Fibroblast of pulmonary artery (primary cell): ENCODE results near the gene LRMDA.

ENCODE experiments used
- DNase-seq: peaks from one replicate; pipeline ENCODE4 v3.0.0-alpha.2; 2010; ENCODE audit warnings: low read depth
- H3K4me3 ChIP-seq: replicated peaks from 2 replicates; pipeline ENCODE4 v1.5.1; 2011; ENCODE audit warnings: low read depth, mild to moderate bottlenecking, control low read depth, low read length, moderate library complexity
- TF ChIP-seq, protein P1 (sequence below): IDR thresholded peaks from 2 replicates; pipeline ENCODE4 v1.5.1; 2011; ENCODE audit warnings: mild to moderate bottlenecking, control low read depth, low read length, inconsistent platforms; ENCODE audit errors: missing control alignments

Gene LRMDA

GRCh38 chr10:75538144-75538543 is 106.7 kb downstream of the LRMDA start:
- H3K4me3 ChIP-seq = no peak overlapping the region
- TF ChIP-seq, protein P1, sequence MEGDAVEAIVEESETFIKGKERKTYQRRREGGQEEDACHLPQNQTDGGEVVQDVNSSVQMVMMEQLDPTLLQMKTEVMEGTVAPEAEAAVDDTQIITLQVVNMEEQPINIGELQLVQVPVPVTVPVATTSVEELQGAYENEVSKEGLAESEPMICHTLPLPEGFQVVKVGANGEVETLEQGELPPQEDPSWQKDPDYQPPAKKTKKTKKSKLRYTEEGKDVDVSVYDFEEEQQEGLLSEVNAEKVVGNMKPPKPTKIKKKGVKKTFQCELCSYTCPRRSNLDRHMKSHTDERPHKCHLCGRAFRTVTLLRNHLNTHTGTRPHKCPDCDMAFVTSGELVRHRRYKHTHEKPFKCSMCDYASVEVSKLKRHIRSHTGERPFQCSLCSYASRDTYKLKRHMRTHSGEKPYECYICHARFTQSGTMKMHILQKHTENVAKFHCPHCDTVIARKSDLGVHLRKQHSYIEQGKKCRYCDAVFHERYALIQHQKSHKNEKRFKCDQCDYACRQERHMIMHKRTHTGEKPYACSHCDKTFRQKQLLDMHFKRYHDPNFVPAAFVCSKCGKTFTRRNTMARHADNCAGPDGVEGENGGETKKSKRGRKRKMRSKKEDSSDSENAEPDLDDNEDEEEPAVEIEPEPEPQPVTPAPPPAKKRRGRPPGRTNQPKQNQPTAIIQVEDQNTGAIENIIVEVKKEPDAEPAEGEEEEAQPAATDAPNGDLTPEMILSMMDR = no peak
- no peak for DNase-seq

DNA sequence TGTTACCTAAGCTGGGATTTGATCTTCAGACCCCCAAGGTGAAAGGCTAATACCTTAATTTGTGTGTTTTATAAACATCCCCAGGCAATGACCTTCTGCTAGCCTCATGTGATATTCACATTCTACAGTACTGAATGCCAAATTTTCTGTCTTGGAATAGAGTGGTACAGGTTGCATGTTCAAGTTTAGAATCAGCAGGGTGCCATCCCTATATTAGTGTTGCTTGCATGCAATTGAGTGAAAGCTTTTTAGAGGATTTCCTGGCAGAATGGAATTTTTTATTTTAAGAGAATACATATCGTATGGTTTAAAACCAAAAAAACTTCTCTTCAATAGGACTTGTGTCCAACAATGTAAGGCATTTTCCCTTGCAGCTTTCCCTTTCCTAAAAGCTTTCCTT is 107.3 kb downstream of the LRMDA start:
- DNase-seq = no peak
- H3K4me3 ChIP-seq = no peak overlapping the region
- TF ChIP-seq, protein P1 = no peak

GRCh38 chr10:75540357-75540966 is 109.0 kb downstream of the LRMDA start:
- TF ChIP-seq, protein P1 = no peak
- H3K4me3 ChIP-seq = no peak overlapping the region
- DNase-seq = no peak

DNA sequence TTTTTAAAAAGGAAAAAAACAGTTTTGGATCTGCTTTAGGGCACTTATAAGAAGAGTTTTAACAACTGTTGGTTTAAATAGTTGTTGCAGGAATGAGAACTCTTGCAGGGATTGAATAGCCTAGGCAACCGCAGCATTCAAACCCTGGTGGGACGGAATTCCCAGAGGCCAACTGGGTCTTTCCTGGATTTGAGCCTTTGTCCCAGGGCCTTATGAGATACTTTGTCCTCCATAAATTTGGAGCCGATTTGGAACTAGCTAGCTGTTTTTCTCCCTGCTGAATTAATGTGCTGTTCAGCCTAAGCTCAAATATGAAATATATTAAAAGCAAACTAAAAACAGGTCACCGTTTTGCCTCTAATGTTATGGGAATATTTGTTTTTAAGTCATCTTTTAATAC is 109.6 kb downstream of the LRMDA start:
- no peak for DNase-seq
- TF ChIP-seq, protein P1 = no peak

GRCh38 chr10:75541411-75541810 is 110.0 kb downstream of the LRMDA start:
- TF ChIP-seq, protein P1 = no peak
- DNase-seq = no peak

More for the DNA sequence above, 109.6 kb downstream of the LRMDA start:
- H3K4me3 ChIP-seq = no peak overlapping the region

DNA sequence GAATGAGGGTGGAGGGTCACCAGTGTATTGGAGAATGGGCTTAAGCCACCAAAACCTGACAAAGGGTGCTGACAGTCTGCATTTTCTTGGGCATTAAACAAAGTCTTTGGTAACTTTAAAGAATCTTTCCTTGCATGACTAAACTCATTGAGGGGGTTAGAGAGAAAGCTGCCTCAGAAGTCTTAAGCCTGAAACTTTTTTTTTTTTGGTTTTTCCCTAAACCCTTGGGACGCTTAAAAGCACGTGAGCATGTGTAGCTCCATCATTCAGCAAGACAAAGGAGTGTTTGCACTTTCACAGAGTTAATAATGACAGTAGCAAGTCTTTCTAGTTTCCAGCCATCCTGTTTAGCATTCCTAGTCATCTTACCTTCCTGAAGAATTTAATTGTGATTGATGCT is 110.7 kb downstream of the LRMDA start:
- TF ChIP-seq, protein P1 = no peak
- H3K4me3 ChIP-seq = no peak overlapping the region
- DNase-seq = no peak

More at GRCh38 chr10:75541411-75541810, 110.0 kb downstream of the LRMDA start:
- no peak overlapping the region for H3K4me3 ChIP-seq

DNA sequence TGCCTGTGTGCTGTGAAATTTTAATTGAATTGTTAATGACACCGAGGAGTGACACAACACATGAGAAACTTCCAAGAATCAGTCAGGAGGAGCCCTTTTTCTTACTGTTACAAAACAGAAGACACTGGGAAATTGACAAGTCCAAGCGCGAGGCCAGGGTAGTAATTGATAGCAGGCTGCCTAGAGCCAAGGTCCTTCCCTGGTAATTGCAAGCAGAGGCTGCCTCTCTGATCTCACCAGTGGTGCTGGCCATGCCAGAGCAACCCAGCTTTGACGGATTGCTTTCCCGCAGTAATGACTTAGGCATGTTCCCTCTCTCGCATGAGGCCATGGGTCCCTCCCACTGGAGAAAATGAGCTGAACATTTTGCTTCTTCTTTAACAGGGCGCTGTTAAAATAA is 111.5 kb downstream of the LRMDA start:
- TF ChIP-seq, protein P1 = no peak
- H3K4me3 ChIP-seq = no peak overlapping the region
- DNase-seq = peak; percentile 41
